PC-3 (cell line): ENCODE measurements around the gene CRYGA. TPM values are rescaled to one million over a fixed set of nuclear protein-coding genes. Genes with fewer than 3 reads are reported as not detected.
"Not testable (repeated sequence)": the region's sequence is repeated elsewhere in the genome, so short reads cannot be mapped to it uniquely, and the experiment has no call there.

ENCODE experiments used
- ATAC-seq: fragments of 200-7000 bp; cut with Tn5 transposase; 2 replicates; pipeline ENCODE4 v1.9.1; 2020; ENCODE audit warnings: mild to moderate bottlenecking, moderate library complexity
- BruUV-seq: library from RNA; stranded (reverse); fragments of 400-500 nt; replicated peaks from 2 replicates; lab custom pipeline; 2021; lab: Mats Ljungman, UMichigan
- CTCF ChIA-PET: fragments of 300-600 bp; sonication (Branson Sonifier 250); formaldehyde crosslinking; loops from one replicate; lab custom pipeline; 2022; ENCODE audit warnings: antibody characterized with exemption; lab: Charles Lee
- POLR2A ChIA-PET: fragments of 300-600 bp; sonication (Branson Sonifier 250); formaldehyde crosslinking; loops from one replicate; lab custom pipeline; 2022; ENCODE audit warnings: antibody characterized with exemption; ENCODE audit not compliant: unreplicated experiment; lab: Charles Lee
- DNase-seq: peaks from one replicate; pipeline ENCODE4 v3.0.0-alpha.2; 2015
- H2AFZ ChIP-seq: fragments of 300-600 bp; sonication (generic); 2 replicates; pipeline ENCODE4 v1.6.0; 2016; ENCODE audit warnings: antibody characterized with exemption, low read length
- H3F3A ChIP-seq: fragments of 300-600 bp; sonication (generic); one replicate; pipeline ENCODE4 v1.6.0; 2017; ENCODE audit warnings: antibody characterized with exemption, low read length, control low read depth, mild to moderate bottlenecking; ENCODE audit not compliant: unreplicated experiment
- H3K27ac ChIP-seq: fragments of 300-600 bp; sonication (generic); 2 replicates; pipeline ENCODE4 v1.5.1; 2016; ENCODE audit warnings: mild to moderate bottlenecking, low read length
- H3K27me3 ChIP-seq: fragments of 300-600 bp; sonication (generic); 2 replicates; pipeline ENCODE4 v1.6.1; 2016; ENCODE audit warnings: low read length, mixed read lengths
- H3K36me3 ChIP-seq: fragments of 300-600 bp; sonication (generic); 2 replicates; pipeline ENCODE4 v1.6.1; 2016; ENCODE audit warnings: low read depth, mixed run types, low read length, mixed read lengths
- H3K4me1 ChIP-seq: fragments of 300-600 bp; sonication (generic); 2 replicates; pipeline ENCODE4 v1.5.1; 2016; ENCODE audit warnings: low read length; ENCODE audit not compliant: insufficient read depth
- H3K4me2 ChIP-seq: fragments of 300-600 bp; sonication (generic); 2 replicates; pipeline ENCODE4 v1.6.0; 2016; ENCODE audit warnings: low read length
- H3K4me3 ChIP-seq: fragments of 300-600 bp; sonication (generic); 2 replicates; pipeline ENCODE4 v1.5.1; 2016; ENCODE audit warnings: mild to moderate bottlenecking, low read length, mixed read lengths
- H3K79me2 ChIP-seq: fragments of 300-600 bp; sonication (generic); 2 replicates; pipeline ENCODE4 v1.6.1; 2017; ENCODE audit warnings: low read length, mixed read lengths
- H3K9ac ChIP-seq: fragments of 300-600 bp; sonication (generic); 2 replicates; pipeline ENCODE4 v1.6.0; 2016; ENCODE audit warnings: mild to moderate bottlenecking, low read length
- H3K9me2 ChIP-seq: fragments of 300-600 bp; sonication (generic); replicated peaks from 2 replicates; pipeline ENCODE4 v1.6.1; 2016; ENCODE audit warnings: mixed run types, low read length, mixed read lengths
- H3K9me3 ChIP-seq: fragments of 300-600 bp; sonication (generic); 2 replicates; pipeline ENCODE4 v1.6.1; 2016; ENCODE audit warnings: low read length, mixed read lengths
- H4K20me1 ChIP-seq: fragments of 300-600 bp; sonication (generic); 2 replicates; pipeline ENCODE4 v1.6.1; 2016; ENCODE audit warnings: low read length, mixed read lengths
- EZH2 ChIP-seq: fragments of 300-600 bp; sonication (generic); IDR thresholded peaks from one replicate; pipeline ENCODE4 v1.6.1; 2017; ENCODE audit warnings: antibody characterized with exemption, mild to moderate bottlenecking, low read length; ENCODE audit not compliant: unreplicated experiment
- EZH2phosphoT487 ChIP-seq: fragments of 300-600 bp; sonication (generic); IDR thresholded peaks from 2 replicates; pipeline ENCODE4 v1.6.1; 2018; ENCODE audit warnings: mild to moderate bottlenecking, antibody characterized with exemption, low read length, borderline replicate concordance
- intact Hi-C: fragments of 100-400 bp; cut with micrococcal nuclease; formaldehyde crosslinking; loops from 2 replicates; pipeline ENCODE4 v1.9.0; 2023
- total RNA-seq: library from RNA; depleted of rRNA; stranded (reverse); fragments of >200 nt; gene quantifications from 2 replicates; pipeline ENCODE4 v1.2.3, GENCODE V29; 2014
- TF ChIP-seq, protein P1 (sequence below): fragments of 300-600 bp; sonication (generic); conservative IDR thresholded peaks from 2 replicates; pipeline ENCODE4 v1.5.1; 2017; ENCODE audit warnings: antibody characterized with exemption, low read depth, mild to moderate bottlenecking, low read length

The CRYGA gene
- total RNA-seq, 1 experiment from 2014 or later = not detected

DNA sequence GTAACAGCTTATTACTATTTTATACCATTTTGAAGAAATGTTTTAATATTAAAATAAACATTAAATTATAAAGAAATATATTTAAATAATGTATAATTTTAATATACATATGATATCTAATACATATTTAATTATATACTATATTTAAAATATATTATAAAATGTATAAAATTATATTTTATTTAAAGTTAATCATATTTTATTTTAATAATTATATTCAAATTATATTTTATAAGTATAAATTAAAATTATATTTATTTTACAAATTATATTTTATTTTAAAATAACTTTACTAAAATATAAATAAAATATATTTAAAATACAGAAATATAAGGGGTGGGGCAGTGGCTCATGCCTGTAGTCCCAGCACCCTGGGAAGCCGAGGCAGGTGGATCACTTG lies 41.1 kb downstream of the CRYGA start:
- H3K4me3 ChIP-seq = no peak overlapping the region
- H3K4me2 ChIP-seq = no peak overlapping the region
- H4K20me1 ChIP-seq = no peaks in the 10 kb centered on the region
- H3K36me3 ChIP-seq = no peaks in the 10 kb centered on the region
- CTCF ChIA-PET = no interaction called here
- no TSS peak for BruUV-seq
- POLR2A ChIA-PET = no interaction called here
- no peak overlapping the region for H3K27ac ChIP-seq
- H3K27me3 ChIP-seq = no peaks in the 10 kb centered on the region
- H3K9ac ChIP-seq = no peak overlapping the region
- no peaks in the 10 kb centered on the region for H3K9me3 ChIP-seq
- no peaks in the 10 kb centered on the region for H3F3A ChIP-seq
- intact Hi-C loops = no loop called here
- H3K79me2 ChIP-seq = no peaks in the 10 kb centered on the region
- H3K4me1 ChIP-seq = no peaks in the 10 kb centered on the region
- no peak overlapping the region for H2AFZ ChIP-seq
- no peak for ATAC-seq
- no peaks in the 10 kb centered on the region for H3K9me2 ChIP-seq
- TF ChIP-seq, protein P1, sequence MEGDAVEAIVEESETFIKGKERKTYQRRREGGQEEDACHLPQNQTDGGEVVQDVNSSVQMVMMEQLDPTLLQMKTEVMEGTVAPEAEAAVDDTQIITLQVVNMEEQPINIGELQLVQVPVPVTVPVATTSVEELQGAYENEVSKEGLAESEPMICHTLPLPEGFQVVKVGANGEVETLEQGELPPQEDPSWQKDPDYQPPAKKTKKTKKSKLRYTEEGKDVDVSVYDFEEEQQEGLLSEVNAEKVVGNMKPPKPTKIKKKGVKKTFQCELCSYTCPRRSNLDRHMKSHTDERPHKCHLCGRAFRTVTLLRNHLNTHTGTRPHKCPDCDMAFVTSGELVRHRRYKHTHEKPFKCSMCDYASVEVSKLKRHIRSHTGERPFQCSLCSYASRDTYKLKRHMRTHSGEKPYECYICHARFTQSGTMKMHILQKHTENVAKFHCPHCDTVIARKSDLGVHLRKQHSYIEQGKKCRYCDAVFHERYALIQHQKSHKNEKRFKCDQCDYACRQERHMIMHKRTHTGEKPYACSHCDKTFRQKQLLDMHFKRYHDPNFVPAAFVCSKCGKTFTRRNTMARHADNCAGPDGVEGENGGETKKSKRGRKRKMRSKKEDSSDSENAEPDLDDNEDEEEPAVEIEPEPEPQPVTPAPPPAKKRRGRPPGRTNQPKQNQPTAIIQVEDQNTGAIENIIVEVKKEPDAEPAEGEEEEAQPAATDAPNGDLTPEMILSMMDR = no peak
- no peak for TF ChIP-seq EZH2
- TF ChIP-seq EZH2phosphoT487 = no peak
- no peak for DNase-seq

DNA sequence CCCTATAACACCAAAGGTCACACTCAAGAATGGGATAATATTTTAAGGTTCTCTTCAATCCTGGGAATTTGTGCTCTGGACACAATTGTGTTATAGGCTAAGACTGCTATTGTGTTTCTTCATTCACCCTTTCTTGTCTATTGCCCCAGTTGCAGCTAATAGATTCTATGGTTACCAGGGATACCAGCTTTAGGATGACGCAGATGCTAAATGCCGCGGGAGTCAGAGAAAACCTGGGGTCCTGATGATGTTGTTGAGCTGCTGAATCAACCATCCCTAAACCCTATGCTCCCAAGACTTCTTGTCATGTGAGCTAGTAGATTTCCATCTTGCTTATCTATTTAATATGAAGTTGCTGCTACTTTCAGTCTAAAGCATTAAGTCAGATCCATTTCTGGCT lies 44.5 kb downstream of the CRYGA start:
- BruUV-seq = no TSS peak
- Histone ChIP-seq H3K9ac (no peak overlapping the region), H3K4me3 (no peak overlapping the region), H3K4me2 (no peak overlapping the region), H3K79me2 (no peaks in the 10 kb centered on the region), H3F3A (no peaks in the 10 kb centered on the region), H3K36me3 (no peaks in the 10 kb centered on the region), H3K9me3 (no peaks in the 10 kb centered on the region), H3K4me1 (no peaks in the 10 kb centered on the region), H3K27me3 (no peaks in the 10 kb centered on the region), H3K27ac (no peak overlapping the region), H2AFZ (no peak overlapping the region), H4K20me1 (no peaks in the 10 kb centered on the region), H3K9me2 (no peaks in the 10 kb centered on the region)
- TF ChIP-seq, protein P1 = no peak
- TF ChIP-seq EZH2 (no peak), EZH2phosphoT487 (no peak)
- ChIA-PET CTCF (interaction anchor here (0.6 kb wide), 1 partner anchor 12 kb away, joined by 3 read pairs; no protein-coding TSS in a partner anchor), POLR2A (no interaction called here)
- ATAC-seq (no peak), DNase-seq (no peak)
- intact Hi-C loops = no loop called here

DNA sequence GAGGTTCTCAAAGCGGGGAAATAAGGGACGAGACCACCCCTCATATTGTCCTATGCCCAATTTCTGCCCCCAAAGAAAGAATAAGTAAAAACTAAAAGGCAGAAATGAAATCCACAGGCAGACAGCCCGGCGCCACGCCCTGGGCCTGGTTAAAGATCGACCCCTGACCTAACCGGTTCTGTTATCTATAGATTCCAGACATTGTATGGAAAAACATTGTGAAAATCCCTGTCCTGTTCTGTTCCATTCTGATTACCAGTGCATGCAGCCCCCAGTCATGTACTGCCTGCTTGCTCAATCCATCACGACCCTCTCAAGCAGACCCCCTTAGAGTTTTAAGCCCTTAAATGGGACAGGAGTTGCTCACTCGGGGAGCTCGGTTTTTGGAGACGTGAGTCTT lies 46.0 kb downstream of the CRYGA start:
- H3K9me2 ChIP-seq, H3K36me3 ChIP-seq, intact Hi-C loops, H2AFZ ChIP-seq, H3F3A ChIP-seq, CTCF ChIA-PET, BruUV-seq, H3K27ac ChIP-seq, H3K27me3 ChIP-seq, H3K9ac ChIP-seq, H3K4me3 ChIP-seq, H3K4me2 ChIP-seq, H3K79me2 ChIP-seq, DNase-seq, POLR2A ChIA-PET, H3K9me3 ChIP-seq, H4K20me1 ChIP-seq, ATAC-seq: not testable (repeated sequence)
- peaks cover 10% of the 10 kb centered on the region for H3K4me1 ChIP-seq
